HCT116 (cell line): Measurements from ENCODE around the gene ZNF468. TPM values are rescaled to one million over a fixed set of nuclear protein-coding genes. Genes with fewer than 3 reads are reported as not detected.
A peak's percentile ranks its signal among the peaks of the same experiment; 100 is the strongest.
"Not testable (repeated sequence)": the region's sequence is repeated elsewhere in the genome, so short reads cannot be mapped to it uniquely, and the experiment has no call there.

ENCODE experiments used
- ATAC-seq: fragments of 200-7000 bp; cut with Tn5 transposase; 2 replicates; pipeline ENCODE4 v1.9.1; 2020; ENCODE audit warnings: mild to moderate bottlenecking, moderate library complexity
- Bru-seq: library from RNA; stranded (reverse); fragments of 400-500 nt; gene quantifications from one replicate; lab custom pipeline; 2021; lab: Mats Ljungman, UMichigan
- BruChase-seq, 2 experiments: library from RNA; stranded (reverse); fragments of 400-500 nt; gene quantifications; one replicate each; lab custom pipeline; 2021; lab: Mats Ljungman, UMichigan
- BruUV-seq: library from RNA; stranded (reverse); fragments of 400-500 nt; replicated peaks from 2 replicates; lab custom pipeline; 2021; lab: Mats Ljungman, UMichigan
- CTCF ChIA-PET: fragments of 300-600 bp; sonication (Branson Sonifier 250); formaldehyde crosslinking; loops from one replicate; lab custom pipeline; 2021; ENCODE audit warnings: antibody characterized with exemption; lab: Charles Lee
- POLR2A ChIA-PET: fragments of 300-600, 350-600 bp; sonication (Branson Sonifier 250); formaldehyde crosslinking; loops from one replicate; lab custom pipeline; 2021; ENCODE audit warnings: antibody characterized with exemption; lab: Charles Lee
- RAD21 ChIA-PET, 2 experiments: fragments of 300-600 bp; sonication (Branson Sonifier 250); formaldehyde crosslinking; loops; one replicate each; lab custom pipeline; 2023; ENCODE audit warnings: low total read pairs in 2 of 2; ENCODE audit not compliant: uncharacterized antibody in 2 of 2, unreplicated experiment in 2 of 2, low non-redundant PET in 1 of 2; lab: Charles Lee
- DNase-seq: peaks from one replicate; pipeline ENCODE4 v3.0.0-alpha.2; 2010; ENCODE audit warnings: low read depth, low spot score
- H2AFZ ChIP-seq: fragments of 200-600 bp; shearing (Covaris generic), sonication (generic); 2 replicates; pipeline ENCODE4 v1.6.1; 2017; ENCODE audit warnings: low read depth, mixed run types, mixed read lengths, antibody characterized with exemption, low read length; ENCODE audit not compliant: poor library complexity, severe bottlenecking
- H3K27ac ChIP-seq: 2 replicates; pipeline ENCODE4 v1.5.1; 2012; ENCODE audit warnings: low read depth, low read length
- H3K27me3 ChIP-seq: fragments of 200-600 bp; sonication (generic); 2 replicates; pipeline ENCODE4 v1.6.1; 2016; ENCODE audit warnings: mixed run types, low read length, mixed read lengths; ENCODE audit not compliant: insufficient read depth
- H3K36me3 ChIP-seq, 2 experiments: fragments of 200-500 bp in 1 of 2; fragments of 200-600 bp in 1 of 2; sonication (Bioruptor generic) in 1 of 2; sonication (generic) in 1 of 2; 2 replicates each; pipeline versions ENCODE4 v1.5.1 to v1.6.1; 2014 to 2016; ENCODE audit warnings: low read length in 2 of 2, inconsistent platforms in 1 of 2, mixed read lengths in 1 of 2, mixed run types in 1 of 2; ENCODE audit not compliant: insufficient read depth in 2 of 2, control insufficient read depth in 1 of 2
- H3K4me1 ChIP-seq, 2 experiments: fragments of 200-600 bp in 1 of 2; sonication (generic) in 1 of 2; 2 replicates each; pipeline versions ENCODE4 v1.5.1 to v1.6.1; 2012 to 2017; ENCODE audit warnings: low read length in 2 of 2, inconsistent platforms in 1 of 2, mild to moderate bottlenecking in 1 of 2, mixed read lengths in 1 of 2, mixed run types in 1 of 2, moderate library complexity in 1 of 2; ENCODE audit not compliant: insufficient read depth in 2 of 2, control insufficient read depth in 1 of 2
- H3K4me2 ChIP-seq: fragments of 200-600 bp; sonication (generic); 2 replicates; pipeline ENCODE4 v1.6.1; 2017; ENCODE audit warnings: mixed run types, low read length, mixed read lengths
- H3K4me3 ChIP-seq, 2 experiments: fragments of 200-600 bp in 1 of 2; sonication (generic) in 1 of 2; replicated peaks in 1 of 2; 2 replicates each; pipeline ENCODE4 v1.5.1; 2011 to 2016; ENCODE audit warnings: low read length in 2 of 2, control low read depth in 1 of 2, low read depth in 1 of 2, mild to moderate bottlenecking in 1 of 2, mixed read lengths in 1 of 2, mixed run types in 1 of 2
- H3K79me2 ChIP-seq: fragments of 200-600 bp; sonication (generic); 2 replicates; pipeline ENCODE4 v1.6.1; 2017; ENCODE audit warnings: mild to moderate bottlenecking, mixed run types, low read length, moderate library complexity, mixed read lengths; ENCODE audit not compliant: insufficient read depth
- H3K9ac ChIP-seq: fragments of 200-600 bp; sonication (generic); 2 replicates; pipeline ENCODE4 v1.6.1; 2016; ENCODE audit warnings: low read length, mixed read lengths
- H3K9me2 ChIP-seq: fragments of 200-600 bp; sonication (generic), shearing (Covaris generic); 2 replicates; pipeline ENCODE4 v1.6.1; 2017; ENCODE audit warnings: mixed run types, mild to moderate bottlenecking, moderate library complexity; ENCODE audit not compliant: insufficient read depth
- H3K9me3 ChIP-seq, 2 experiments: fragments of 200-500 bp in 1 of 2; fragments of 200-600 bp in 1 of 2; sonication (Bioruptor generic) in 1 of 2; sonication (generic) in 1 of 2; 2 replicates each; pipeline ENCODE4 v1.6.1; 2014 to 2017; ENCODE audit warnings: low read length in 2 of 2, mixed read lengths in 2 of 2, inconsistent platforms in 1 of 2, low read depth in 1 of 2, mild to moderate bottlenecking in 1 of 2, mixed run types in 1 of 2, moderate library complexity in 1 of 2; ENCODE audit not compliant: control insufficient read depth in 1 of 2, insufficient read depth in 1 of 2
- H4K20me1 ChIP-seq: fragments of 200-600 bp; sonication (generic), shearing (Covaris generic); 2 replicates; pipeline ENCODE4 v1.6.1; 2017; ENCODE audit warnings: mixed run types, mild to moderate bottlenecking, moderate library complexity; ENCODE audit not compliant: insufficient read depth
- ELF1 ChIP-seq: IDR thresholded peaks from 2 replicates; pipeline ENCODE4 v1.6.1; 2012; ENCODE audit warnings: low read depth, borderline replicate concordance
- POLR2AphosphoS5 ChIP-seq: IDR thresholded peaks from 2 replicates; pipeline ENCODE4 v1.6.1; 2011; ENCODE audit warnings: mild to moderate bottlenecking, low read depth, low read length, moderate library complexity
- intact Hi-C: fragments of 100-400 bp; cut with micrococcal nuclease; formaldehyde crosslinking; loops from 2 replicates; pipeline ENCODE4 v1.10.0; 2022
- long read RNA-seq: library from polyadenylated mRNA; unstranded; transcript quantifications from one replicate; pipeline ENCODE4 v2.0.0, GENCODE V29; 2021; ENCODE audit not compliant: unreplicated experiment
- polyA plus RNA-seq: library from polyadenylated mRNA; unstranded; fragments of >200 nt; gene quantifications from 2 replicates; pipeline ENCODE4 v1.2.1, GENCODE V29; 2012; ENCODE audit warnings: missing spikeins
- total RNA-seq: library from RNA; stranded (reverse); gene quantifications from one replicate; pipeline ENCODE4 v1.2.1, GENCODE V29; 2021; ENCODE audit not compliant: unreplicated experiment

ZNF468 gene
- 12.3 TPM for total RNA-seq
- polyA plus RNA-seq, result 7.7 and 9.5 TPM in 2 replicates
- Bru-seq, nascent RNA, result percentile 49 among the genes with signal in this experiment
- BruChase-seq, experiment 1, labeled RNA remaining after a 6-hour chase, result percentile 66 among the genes with signal in this experiment
- percentile 74 among the genes with signal in this experiment for BruChase-seq, experiment 2, labeled RNA remaining after a 2-hour chase
- long read RNA-seq, full-length matches to known transcripts, result 11 of 33 reads
- long read RNA-seq, partial matches to known transcripts, result 1 of 33 reads
- long read RNA-seq, other reads (novel, unspliced or antisense), result 21 of 33 reads

DNA sequence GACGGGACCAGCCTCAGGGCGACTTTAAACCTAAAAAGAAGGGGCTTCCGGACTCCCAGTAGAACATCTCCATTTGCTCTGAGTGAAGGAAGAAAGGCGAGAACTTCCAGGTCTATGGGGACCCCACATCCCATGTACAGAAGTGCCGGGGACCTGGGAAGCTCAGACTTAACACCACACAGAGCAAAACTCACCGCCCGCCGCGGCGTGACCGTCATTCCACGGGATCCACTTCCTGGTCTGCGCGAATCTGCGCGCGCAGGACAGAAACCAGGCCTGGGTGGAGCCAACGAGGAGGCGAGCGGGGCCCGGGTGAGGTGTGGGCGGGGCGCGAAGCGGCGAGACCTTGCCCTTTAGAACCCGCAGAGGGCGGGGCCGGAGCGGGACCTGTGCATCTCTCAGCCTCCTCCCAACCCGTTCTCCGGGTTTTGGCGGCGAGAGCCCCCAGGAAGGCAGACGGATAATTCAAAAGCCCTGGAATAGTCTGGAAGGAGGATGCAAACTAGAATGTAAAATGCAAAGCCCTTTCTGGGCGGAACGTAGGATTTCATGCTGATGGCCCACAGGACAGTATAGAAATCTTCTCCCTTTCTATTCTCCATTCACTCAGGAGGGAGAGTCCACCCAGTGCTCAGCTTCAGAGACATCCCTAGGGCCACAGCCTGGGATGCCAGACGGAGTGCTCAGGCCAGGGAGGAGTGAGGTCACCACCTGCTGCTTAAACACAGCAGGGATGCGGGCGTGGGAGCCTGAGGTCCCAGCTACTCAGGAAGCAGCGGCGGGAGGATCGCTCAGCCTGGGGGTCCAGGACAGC lies at the start of gene ZNF468:
Gene ZNF468, minus strand, starts transcription at position 242 of the 814 bp plus-strand sequence. CDS start 3,347 bp downstream, outside the sequence.
- Histone ChIP-seq H3K36me3 (peaks cover 11 to 12% of the 10 kb centered on the region in 2 experiments; a peak in 3 of 4 replicates), H3K4me2 (peak within 1 kb of the TSS; percentile 67), H3K9ac (peak within 1 kb of the TSS; percentile 64), H3K4me3 (peak within 1 kb of the TSS; percentile 65 to 68)
- H3K79me2 ChIP-seq, H3K27me3 ChIP-seq, H3K9me3 ChIP-seq, CTCF ChIA-PET, H2AFZ ChIP-seq, H3K27ac ChIP-seq, H3K9me2 ChIP-seq, BruUV-seq, POLR2A ChIA-PET, H4K20me1 ChIP-seq, H3K4me1 ChIP-seq, RAD21 ChIA-PET: not testable (repeated sequence)
- peak; percentile 65 for TF ChIP-seq POLR2AphosphoS5
- peak; percentile 56 for TF ChIP-seq ELF1
- intact Hi-C loops, result loop anchor here (2.0 kb wide), 1 partner anchor 37 kb away; the partner anchor contains the start of gene ZNF28
- ATAC-seq, result peak; percentile 100
- DNase-seq, result peak; percentile 7

DNA sequence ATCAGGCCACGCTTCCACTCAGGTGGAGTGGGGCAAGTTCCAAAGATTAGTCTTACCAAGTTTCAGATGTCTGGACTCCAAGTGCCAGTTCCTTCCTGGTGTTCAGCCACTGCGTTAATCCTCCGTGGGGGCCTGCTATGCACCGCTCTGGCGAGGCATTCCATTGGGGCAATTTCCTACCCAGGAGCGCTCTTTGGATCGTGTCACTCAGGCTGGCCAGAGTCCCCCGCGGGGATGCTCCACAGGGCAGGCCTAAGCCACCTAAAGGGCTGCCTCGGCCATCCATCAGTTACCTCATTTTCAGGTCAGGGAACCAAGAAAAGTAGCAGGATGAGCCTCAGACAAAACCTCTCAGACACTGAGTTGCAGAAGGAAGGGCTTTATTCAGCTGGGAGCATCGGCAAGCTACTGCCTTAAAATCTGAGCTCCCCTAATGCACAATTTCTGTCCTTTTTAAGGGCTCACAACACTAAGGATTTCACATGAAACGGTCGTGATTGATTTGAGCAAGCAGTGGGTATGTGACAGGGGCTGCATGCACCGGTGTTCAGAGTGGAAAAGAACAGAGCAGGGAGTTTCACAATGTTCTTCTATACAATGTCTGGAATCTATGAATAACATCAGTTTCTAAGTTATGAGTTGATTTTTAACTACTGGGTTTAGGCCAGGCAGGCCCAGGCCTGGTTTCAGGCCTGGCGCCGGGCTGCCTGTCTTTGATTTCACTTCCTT lies 46.8 kb upstream of the ZNF468 start:
- H3K9me3 ChIP-seq, BruUV-seq, RAD21 ChIA-PET, ATAC-seq, H3K79me2 ChIP-seq, H3K9ac ChIP-seq, H3K4me1 ChIP-seq, H2AFZ ChIP-seq, intact Hi-C loops, CTCF ChIA-PET, H3K27ac ChIP-seq, DNase-seq, H3K27me3 ChIP-seq, POLR2A ChIA-PET, H3K4me3 ChIP-seq, H3K9me2 ChIP-seq, H3K4me2 ChIP-seq, H4K20me1 ChIP-seq: not testable (repeated sequence)
- H3K36me3 ChIP-seq, result peaks cover 2 to 22% of the 10 kb centered on the region in 2 experiments; a peak in 1 of 4 replicates
